ENCODE results near the gene NEURL1B.
A peak's percentile ranks its signal among the peaks of the same experiment; 100 is the strongest.

Gene NEURL1B

DNA sequence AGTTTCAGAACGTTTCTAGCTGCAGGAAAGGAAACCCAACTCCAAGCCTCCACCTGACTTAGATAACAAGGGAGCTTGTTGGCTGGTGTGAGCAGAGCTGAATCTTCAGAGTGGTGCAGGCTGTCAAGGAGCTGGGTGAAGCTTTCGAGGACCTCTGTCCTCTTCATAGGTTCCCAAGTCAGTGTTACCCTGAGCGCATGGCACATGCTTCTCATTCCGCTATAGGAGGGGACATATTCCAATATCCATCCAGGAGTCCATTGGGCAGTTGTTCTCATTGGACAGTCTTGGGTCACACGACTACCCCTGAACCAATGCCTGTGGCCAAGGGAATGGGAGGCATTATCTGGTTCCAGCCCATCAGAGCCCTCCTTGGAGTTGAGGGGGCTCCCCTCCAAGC is 79.6 kb downstream of the NEURL1B start:
- no peak for DNase-seq

DNA sequence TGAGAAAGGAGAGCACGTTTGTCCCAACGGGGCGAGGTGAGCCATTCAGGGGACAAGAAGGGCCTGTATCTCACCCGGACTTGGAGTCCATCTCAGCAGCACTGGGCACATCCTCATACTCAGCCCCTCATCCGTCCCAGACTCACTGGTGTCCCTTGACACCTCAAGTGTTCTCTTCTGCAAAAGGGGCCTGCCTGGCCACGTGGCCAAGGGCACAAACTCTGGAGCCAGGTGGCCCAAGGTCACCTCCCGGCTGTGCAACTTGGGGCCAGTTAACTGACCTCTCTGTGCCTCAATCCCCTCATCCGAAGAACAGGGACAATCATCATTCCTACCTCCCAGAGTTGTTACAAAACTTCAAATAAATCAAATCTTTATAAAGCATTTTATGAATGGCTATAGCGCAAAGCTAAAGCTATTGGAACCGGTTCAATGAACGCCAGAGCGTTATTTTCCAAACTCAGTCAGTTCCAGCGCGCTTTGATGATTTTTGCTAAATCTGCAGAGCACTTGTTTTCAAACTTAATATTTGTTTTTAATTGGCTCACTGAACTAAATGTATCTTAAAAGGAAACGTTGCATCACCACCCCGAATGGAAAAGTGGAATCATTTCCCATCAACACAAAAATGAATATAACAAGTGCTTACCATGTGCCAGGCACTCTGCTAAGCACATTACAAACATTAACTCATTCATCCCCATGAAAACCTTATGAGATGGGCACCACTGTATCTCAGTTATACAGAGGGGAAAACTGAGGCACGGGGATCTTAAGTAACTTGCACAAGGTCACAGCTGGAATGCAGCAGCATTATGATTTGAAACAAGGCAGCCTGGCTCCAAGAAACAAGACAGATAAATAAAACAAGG is 80.6 kb downstream of the NEURL1B start:
- DNase-seq: peak; percentile 26

DNA sequence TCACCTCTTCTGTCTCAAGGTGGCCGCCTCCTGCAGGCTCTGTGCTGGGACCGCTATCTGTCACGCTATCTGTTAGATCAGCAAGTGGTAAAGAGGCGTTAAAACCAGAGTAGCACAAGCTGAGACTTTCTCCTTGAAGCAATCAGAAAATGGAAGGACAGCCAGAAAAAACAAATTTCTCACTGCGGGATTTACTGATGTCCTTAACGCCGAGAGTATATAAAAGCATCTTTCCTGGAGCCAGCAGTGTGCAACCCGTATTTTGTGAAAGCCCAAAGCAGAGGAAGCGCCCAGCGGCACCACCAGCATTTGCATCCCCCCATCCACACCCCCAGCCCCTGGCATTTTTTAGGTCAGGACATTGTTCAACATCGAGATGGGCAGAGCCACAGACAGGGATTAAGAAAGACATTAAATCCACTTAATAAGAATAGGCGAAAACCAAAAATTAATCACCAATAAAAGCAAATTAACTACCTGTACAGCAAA is 81.3 kb downstream of the NEURL1B start:
- peak; percentile 68 for DNase-seq

DNA sequence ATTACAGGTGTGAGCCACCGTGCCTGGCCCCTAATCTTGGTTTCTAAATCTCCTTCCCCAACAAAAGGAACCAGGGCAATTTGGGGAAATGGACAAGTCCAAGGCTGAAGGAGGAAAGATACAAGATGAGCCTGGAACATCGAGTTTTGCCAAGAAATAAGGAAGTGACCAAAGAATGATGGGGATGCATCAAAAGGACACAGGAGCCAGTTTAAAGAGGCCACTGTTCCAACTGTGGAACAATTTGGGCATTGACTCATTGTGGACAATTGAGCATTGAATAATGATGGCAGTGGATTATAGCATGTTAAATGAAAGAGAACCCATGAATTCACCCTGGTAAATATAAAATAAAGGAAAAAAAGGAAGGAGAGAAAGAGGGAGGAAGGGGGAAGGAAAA is 82.4 kb downstream of the NEURL1B start:
- no peak for DNase-seq

DNA sequence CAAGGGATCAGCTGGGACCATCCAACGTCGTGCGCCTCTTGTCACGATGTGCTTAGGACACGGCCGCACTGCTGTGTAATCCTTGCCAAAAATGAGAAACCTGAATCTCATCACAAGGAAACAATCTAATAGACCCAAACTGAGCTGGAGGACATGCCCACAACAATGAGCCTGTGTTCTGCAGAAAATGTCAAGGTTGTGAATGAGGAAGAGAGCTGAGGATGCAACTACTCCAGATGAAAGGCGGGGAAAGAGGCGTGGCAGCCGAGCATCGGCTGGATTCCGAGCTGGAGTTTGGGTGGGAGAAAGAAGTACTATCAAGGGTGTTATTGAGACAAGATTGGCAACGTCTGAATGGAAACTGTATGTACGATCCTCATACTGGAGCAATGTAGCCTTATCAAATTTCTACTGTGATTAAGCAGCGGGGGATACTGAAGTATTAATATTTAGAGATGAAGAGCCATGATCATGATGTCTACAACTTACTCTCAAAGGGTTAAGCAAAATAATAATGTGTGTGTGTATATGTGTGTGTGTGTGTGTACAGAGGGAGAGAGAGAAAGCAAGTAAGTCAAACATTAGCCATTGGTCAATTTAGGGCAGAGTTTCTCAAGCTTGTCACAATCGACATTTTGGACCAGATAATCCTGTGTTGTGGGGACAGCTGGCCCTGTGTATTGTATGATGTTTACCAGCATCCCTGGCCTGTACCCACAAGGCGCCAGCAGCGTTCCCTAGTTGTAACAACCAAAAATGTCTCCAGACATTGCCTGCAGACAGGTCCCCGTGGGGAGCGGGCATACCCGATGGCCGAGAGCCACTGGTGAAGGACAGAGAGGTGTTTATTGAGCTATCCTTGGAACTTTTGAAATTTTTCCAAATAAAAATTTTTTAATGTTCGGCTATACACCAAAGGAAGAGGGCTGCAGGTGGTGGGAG is 83.5 kb downstream of the NEURL1B start:
- no peak for DNase-seq

DNA sequence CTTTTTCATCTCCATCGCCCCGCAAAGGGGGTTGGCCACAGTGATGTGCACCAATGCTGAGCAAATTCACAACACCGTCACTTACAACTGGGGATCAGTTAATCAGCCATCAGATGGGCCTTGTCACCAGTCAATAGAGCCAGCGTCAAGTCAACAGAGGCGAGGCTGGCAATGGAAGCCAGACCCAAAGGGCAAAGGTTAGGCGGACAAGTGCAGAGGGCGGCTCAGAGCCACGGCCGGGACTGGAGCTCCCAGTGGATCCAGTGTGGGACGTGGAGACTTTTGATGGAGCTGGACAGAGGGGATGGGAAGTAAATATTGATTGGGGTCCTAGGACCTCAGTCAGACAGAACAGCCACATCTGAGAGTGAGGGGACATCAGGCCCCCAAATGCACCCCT is 84.2 kb downstream of the NEURL1B start:
- DNase-seq: no peak

DNA sequence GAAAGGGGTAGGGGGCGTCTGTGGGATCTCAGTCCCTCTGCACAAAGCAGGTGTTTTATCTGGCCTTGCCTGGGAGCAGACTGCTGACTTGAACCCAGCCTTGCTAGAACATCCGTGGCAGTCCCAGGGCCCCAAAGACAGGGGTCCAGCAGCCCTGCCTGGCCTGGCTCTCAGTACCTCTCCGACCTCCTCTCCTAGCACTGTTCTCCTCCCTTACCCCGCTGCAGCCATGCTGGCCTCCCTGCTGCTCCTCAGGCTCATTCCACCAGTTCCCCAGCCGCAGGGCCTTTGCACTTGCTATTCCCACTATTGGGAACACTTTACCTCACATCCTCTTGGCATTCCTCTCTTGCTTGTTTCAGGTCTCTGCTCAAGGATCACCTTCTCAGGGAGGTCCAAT is 84.7 kb downstream of the NEURL1B start:
- no peak for DNase-seq

DNA sequence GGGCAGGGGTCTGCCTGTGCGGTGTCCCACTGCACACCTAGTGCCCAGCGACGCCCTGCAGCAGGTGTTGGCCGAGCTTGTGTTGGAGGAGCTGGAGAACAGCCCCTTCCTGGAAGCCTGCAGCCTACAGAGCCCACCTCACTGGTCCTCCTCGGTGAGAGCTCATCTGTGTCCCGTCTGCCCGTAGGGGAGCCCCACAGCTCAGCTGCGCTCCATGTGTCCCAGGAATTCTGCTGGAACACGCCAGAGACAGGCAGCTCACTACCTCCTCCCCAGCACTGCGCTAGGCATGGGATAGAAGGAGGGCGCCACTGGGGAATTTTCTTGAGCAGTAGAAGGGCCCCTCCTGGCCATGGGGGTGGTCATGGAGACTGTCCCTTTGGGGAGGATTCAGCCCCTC is 85.9 kb downstream of the NEURL1B start:
- DNase-seq: no peak

DNA sequence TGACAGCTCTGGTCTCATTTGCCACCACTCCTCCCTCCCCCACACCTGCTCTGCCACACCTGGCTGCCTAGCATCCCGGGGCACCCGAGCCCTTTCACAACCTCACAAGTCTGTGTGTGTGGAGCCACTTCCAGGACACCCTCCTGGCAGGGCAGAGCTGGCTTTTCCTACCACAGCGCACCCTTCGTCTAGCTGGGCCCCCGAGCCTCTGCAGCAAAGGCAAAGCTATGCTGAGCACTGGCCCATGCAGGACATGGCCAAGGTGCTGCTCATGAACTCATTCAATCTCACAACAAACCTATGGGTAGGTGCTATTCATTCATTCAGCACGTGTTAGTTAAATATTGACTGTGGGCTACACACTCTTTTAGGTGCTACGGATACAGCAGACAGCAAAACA is 86.5 kb downstream of the NEURL1B start:
- DNase-seq: no peak

DNA sequence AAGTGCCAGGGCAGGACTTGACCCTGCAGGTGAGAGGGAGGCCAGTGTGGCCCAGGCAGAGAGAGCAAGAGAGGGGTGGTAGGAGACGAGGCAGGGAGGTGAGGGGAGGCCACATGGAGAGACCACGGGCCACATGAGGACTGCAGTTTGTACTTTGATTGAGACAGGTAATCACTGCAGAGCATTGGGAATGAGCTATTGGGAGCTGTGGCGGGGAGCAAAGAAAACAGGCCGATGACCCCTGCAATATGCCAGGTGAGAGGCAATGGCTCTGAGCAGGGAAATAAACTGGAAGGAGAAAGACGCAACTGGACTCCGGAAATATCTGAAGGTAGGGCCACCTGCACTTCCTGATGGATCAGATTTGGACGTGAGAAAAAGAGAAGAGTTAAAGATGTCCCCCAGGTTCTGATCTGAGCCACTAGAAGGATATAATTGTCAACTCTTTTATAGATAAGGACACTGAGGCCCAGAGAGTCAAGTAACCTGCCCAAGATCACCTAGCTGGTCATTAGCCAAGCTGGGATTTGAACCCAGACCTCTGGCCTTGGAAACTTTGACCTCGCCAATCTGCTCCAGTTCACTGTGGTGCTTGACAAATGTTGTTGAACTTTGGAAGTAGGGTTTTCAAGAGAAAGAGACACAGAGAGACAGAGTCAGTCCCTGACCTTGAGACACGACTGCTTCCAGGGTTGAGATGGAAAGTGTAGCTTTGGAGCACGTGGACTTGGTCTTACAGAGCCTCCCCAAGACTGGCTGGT is 87.6 kb downstream of the NEURL1B start:
- no peak for DNase-seq

DNA sequence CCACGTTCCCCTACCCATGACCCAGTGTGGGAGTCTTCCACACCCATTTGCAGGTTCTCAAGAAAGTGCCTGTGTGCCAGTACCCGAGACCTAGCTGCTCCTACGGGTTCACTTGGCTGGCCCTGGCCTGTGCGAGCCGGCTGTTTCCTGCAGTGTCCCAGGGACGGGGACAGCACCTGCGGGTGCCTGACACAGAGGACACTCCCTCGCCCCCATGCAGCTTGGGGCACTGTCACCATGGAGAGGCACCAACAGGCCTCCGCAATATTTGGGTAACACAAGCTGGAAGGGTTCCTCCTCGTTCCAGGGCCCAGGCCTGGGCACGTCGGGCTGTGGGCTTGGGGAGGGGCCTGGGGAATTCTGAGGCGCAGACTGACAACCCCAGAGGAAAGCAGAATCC is 88.5 kb downstream of the NEURL1B start:
- no peak for DNase-seq

DNA sequence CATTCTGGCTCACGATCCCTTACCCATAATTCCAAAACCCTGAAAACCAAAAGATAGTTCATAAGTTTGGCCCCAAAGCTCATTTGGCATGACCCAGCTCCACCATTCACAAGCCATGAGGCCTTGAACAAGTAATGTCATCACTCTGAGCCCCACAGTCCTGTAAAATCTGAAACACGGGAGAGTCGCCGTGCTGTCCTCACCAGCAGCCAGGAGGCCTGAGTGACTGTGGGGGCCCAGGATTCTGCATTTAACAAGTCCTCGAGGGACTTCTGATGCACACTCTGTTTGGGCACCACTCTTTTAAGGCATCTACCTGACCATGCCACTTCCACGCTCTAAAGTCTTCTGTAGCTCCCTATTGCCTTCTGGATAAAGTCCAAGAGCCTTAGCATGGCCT is 89.2 kb downstream of the NEURL1B start:
- no peak for DNase-seq

DNA sequence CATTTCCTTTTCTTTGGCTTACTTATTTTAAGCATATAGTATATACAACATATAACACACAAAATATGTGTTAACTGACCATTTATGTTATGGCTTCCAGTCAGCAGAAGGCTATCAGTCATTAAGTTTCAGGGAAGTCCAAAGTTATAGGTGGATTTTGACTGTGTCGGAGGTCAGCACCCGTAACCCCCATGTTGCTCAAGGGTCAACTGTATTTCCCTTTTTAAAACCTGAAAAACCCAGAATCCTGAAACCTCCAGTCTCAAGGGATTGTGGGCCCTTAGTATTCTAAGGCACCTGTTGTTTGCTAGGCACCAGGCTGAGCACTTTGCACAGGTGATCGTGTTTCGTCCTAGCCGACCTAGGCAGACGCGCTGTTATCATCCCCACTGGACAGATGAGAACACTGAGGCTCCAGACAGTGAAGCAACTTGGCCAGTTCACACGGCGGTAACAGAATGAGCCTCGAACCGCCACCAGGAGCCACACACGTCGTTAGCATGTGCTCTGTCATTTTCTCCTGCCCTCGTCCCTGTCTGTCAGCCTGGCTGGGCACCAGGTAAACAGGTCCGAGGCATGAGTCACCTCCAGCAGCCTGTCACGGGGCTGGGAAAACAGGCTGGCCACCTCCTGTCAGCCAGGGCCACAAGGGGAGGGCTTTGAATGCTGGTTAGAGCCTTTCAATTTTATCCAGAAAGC is 90.1 kb downstream of the NEURL1B start:
- no peak for DNase-seq

DNA sequence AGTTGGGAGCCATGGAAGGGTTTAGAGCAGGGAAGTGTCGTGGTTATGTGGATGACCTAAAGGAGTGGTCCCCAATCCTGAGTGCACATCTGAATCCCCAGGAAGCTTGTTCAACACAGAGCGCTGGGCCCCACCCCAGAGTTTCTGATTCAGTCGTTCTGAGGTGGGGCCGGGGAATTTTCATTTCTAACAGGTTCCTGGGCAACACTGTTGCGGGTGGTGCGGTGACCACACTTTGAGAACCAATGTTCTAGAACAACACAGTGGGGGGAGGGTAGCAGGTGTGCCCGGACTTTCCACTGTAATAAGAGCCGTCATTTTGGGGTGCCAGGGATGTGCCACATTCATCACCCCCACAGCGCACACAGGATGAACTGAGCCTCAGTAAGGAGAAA is 90.6 kb downstream of the NEURL1B start:
- DNase-seq: peak; percentile 18

DNA sequence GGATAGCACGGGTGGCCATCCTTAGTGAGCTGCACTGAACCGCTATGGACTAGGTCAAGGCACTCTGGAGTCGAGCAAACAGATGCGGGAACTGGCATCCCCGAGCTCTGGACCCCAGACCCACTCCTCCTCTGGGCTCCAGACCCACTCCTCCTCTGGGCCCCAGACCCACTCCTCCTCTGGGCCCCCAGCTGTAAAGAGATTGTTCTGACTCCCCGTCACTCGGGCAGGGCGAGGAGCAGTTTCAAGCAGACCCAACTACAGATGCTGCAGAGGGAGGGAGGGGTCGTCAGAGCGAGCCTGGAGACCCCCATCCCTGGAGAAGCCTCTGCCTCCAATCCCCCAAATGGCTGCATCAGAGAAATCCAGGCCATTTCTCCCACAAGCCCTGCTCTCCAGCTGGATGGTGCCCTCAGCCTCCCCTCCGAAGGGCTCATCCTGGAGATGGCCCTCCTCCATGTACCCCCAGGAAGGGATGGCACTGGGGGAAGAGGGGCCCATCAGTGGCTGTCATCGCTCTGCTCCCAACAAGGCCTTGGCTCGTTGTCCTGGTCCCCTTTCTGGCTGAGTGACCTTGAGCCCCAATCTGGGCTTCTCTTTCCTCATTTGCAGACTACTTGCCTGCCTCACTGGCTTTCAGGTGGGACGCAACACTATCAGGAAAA is 91.3 kb downstream of the NEURL1B start:
- no peak for DNase-seq

DNA sequence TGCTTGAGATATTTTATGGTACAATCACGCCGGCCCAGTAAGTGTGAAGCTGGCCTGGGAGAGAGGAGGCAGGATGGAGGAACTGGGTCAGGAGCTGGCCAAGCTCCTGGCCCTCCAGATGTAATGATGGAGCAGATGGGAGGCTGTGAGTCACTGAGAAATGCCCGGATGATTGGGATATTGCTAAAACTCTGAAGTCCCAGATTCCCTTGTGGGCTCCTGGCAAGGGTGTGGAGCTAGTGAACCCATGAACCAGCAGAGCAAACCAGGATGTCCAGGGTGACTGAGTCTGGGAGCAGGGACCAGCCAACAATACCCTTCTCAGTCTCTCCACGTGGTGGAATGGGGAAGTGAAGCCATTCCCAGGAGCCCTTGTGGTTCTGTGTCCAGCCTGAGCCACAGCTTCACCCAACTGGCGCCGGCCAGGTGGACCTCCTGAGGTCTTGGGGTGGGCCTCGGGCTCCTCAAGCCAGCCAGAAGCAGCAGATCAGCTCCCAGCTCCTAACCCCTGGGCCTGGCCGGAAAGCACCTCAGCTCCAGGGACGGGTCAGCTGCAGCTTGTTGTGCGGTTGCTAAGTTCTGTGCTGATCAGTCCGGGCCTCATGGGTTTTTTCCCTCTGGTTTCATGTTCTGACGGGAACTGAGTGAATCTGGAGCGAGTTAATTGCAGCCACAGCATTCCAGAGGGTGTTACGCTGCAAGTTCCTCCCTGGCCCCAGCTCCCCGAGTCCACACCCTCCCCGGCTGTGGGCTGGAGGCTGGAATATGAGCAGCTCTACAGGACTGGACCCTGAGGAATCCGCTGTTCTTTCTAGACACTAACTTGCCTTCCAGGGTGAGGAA is 92.3 kb downstream of the NEURL1B start:
- DNase-seq: no peak

DNA sequence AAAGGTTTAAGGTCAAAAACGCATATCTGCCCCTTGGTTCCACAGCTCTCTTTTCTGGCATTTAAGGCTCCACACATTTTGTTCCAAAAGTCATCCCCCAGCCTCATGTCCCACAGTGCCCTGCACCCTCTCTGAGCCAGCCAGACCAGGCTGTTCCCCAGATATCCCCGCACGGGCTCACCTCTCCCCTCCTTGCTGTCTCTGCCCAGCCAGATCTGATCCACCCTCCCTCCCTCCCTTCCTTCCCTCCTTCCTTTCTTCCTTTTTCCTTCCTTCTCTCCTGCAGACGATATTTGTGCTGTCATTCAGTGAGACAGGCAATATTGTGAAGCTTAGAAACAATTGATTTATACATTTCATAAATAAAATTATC is 92.9 kb downstream of the NEURL1B start:
- DNase-seq: no peak

DNA sequence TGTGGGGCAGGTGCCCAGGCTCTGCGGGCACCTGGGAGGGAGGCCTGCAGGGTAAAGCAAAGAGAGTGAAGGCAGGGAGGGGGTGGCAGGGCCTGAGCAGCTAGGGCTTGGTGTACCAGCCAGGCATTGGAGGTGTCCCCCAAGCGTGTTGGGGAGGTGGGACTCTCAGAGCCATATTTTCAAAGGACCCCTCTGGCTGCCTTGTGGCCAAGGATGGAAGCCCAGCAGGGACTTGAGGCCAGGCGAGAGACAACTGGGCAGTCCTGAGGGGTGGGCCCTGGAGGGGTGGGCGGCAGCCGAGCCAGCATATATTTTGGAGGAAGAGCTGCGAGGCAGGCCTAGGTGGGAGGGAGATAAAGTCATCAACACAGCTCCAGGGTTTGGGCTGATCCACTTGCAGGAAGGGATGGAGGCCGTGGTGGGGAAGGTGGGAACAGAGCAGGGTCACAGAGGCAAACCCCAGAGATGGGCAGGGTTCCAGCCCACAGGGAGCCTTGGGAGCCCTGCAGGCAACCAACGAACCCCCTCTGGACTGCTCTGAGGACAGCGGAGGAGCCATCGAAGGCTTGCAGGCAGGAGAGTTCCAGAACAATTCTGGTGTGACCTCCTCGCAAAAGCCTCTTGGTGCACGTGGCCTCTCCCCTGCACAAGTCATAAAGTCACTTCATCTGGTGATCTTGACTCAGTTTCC is 94.2 kb downstream of the NEURL1B start:
- DNase-seq: no peak

DNA sequence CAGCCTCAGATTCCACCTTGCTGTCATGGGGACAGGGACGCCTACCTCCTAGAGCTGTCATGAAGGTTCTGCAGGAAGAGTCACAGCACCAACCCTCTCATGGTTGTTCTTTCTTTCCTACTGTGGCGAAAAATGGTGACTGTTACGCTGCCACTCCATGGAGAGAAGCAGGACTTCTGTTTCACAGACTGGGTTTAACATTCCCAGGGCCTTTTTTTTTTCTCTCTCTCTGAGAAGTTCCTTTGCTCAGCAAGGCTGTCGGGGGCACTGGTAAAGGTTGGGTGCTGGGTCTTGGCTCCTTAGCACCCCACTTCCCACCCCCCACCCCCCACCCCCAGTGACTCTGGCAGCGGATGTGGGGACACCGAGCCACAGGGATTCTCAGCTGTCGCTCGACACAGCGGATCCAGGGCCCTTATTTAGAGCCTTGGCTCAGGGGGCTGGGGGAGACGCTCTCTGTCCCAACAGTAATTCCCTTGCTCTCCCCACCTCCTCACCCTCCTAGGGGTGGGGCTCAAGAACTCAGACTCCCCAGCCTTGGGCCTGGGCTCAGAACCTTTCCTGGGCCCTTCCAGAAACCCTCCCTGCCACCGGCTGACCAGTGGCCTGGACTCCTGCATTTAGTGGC is 95.6 kb downstream of the NEURL1B start:
- no peak for DNase-seq

DNA sequence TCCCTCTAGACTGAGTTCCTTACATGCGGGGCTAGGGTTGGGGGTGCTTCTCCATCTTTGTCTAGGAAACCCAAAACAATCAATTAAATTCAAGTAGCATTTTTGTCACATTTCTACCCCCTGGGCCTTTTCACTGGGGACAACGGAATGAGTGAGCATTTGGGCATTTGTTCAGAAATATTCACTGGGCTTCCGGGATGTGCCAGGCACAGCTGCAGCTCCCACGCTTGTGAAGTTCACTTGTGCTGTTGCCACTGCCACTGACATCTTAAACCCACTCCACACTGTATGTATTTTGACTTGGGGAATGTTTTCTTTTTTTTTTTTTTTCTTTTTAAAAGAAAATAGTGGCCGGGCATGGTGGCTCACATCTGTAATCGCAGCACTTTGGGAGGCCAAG is 98.3 kb downstream of the NEURL1B start:
- DNase-seq: no peak

All from CD4-positive, alpha-beta T cell treated with Interleukin-17A for 1 hour (primary cell).